OCI-LY7 (cell line): Measurements from ENCODE around the gene PRELID2. TPM values are rescaled to one million over a fixed set of nuclear protein-coding genes. Genes with fewer than 3 reads are reported as not detected.

Experiments used
- BruUV-seq: library from RNA; stranded (reverse); fragments of 400-500 nt; replicated peaks from 2 replicates; lab custom pipeline; 2021; lab: Mats Ljungman, UMichigan
- CTCF ChIA-PET: fragments of 300-600 bp; sonication (Branson Sonifier 250); formaldehyde crosslinking; loops from one replicate; lab custom pipeline; 2022; ENCODE audit warnings: antibody characterized with exemption; ENCODE audit not compliant: unreplicated experiment; lab: Charles Lee
- POLR2A ChIA-PET: fragments of 300-600 bp; sonication (Branson Sonifier 250); formaldehyde crosslinking; loops from one replicate; lab custom pipeline; 2022; ENCODE audit warnings: antibody characterized with exemption; lab: Charles Lee
- DNase-seq: peaks from one replicate; pipeline ENCODE4 v3.0.0-alpha.2; 2015; ENCODE audit warnings: low spot score
- H2AFZ ChIP-seq: fragments of 200-600 bp; sonication (generic), shearing (Covaris generic); 2 replicates; pipeline ENCODE4 v1.6.1; 2014; ENCODE audit warnings: mild to moderate bottlenecking, antibody characterized with exemption, low read length, moderate library complexity
- H3K27ac ChIP-seq: fragments of 200-600 bp; sonication (generic); 2 replicates; pipeline ENCODE4 v1.5.1; 2014; ENCODE audit warnings: mixed run types, low read depth, mild to moderate bottlenecking, moderate library complexity, low read length, inconsistent platforms; ENCODE audit not compliant: poor library complexity, severe bottlenecking
- H3K36me3 ChIP-seq: fragments of 200-600 bp; sonication (generic); 2 replicates; pipeline ENCODE4 v1.6.1; 2014; ENCODE audit warnings: mild to moderate bottlenecking, antibody characterized with exemption, low read length, moderate library complexity, mixed read lengths; ENCODE audit not compliant: insufficient read depth
- H3K4me1 ChIP-seq: fragments of 200-600 bp; sonication (generic); 2 replicates; pipeline ENCODE4 v1.5.1; 2014; ENCODE audit warnings: mild to moderate bottlenecking, low read length; ENCODE audit not compliant: insufficient read depth, poor library complexity, severe bottlenecking
- H3K4me2 ChIP-seq: fragments of 200-600 bp; sonication (generic); 2 replicates; pipeline ENCODE4 v1.6.1; 2014; ENCODE audit warnings: mild to moderate bottlenecking, low read length
- H3K4me3 ChIP-seq: fragments of 200-600 bp; sonication (generic); 2 replicates; pipeline ENCODE4 v1.5.1; 2014; ENCODE audit warnings: mild to moderate bottlenecking, low read depth, low read length; ENCODE audit not compliant: poor library complexity, severe bottlenecking
- H3K79me2 ChIP-seq: fragments of 200-600 bp; sonication (generic); 2 replicates; pipeline ENCODE4 v1.6.1; 2016; ENCODE audit warnings: low read depth, mild to moderate bottlenecking, low read length, moderate library complexity, mixed read lengths; ENCODE audit not compliant: insufficient read depth
- H3K9me2 ChIP-seq: fragments of 200-600 bp; sonication (generic); 2 replicates; pipeline ENCODE4 v1.6.1; 2016; ENCODE audit warnings: mild to moderate bottlenecking, low read length, mixed read lengths; ENCODE audit not compliant: insufficient read depth
- H3K9me3 ChIP-seq: fragments of 200-600 bp; sonication (generic); 2 replicates; pipeline ENCODE4 v1.6.1; 2014; ENCODE audit warnings: mild to moderate bottlenecking, mixed run types, low read length, mixed read lengths
- H4K20me1 ChIP-seq: fragments of 200-600 bp; sonication (generic); 2 replicates; pipeline ENCODE4 v1.6.1; 2014; ENCODE audit warnings: mild to moderate bottlenecking, antibody characterized with exemption, low read length, moderate library complexity, mixed read lengths; ENCODE audit not compliant: insufficient read depth
- EZH2phosphoT487 ChIP-seq: fragments of 200-600 bp; sonication (generic); IDR thresholded peaks from 2 replicates; pipeline ENCODE4 v1.6.1; 2018; ENCODE audit warnings: low read depth, borderline replicate concordance, mild to moderate bottlenecking, mixed run types, antibody characterized with exemption, low read length, moderate library complexity, mixed read lengths
- intact Hi-C: fragments of 100-400 bp; cut with micrococcal nuclease; formaldehyde crosslinking; loops from one replicate; pipeline ENCODE4 v1.10.0; 2022; ENCODE audit not compliant: unreplicated experiment
- total RNA-seq, 2 experiments: library from RNA; depleted of rRNA in 1 of 2; stranded (reverse); fragments of >200 nt in 1 of 2; shearing (Covaris generic) in 1 of 2; gene quantifications; 2 replicates each; pipeline ENCODE4 v1.2.3, GENCODE V29; 2014 to 2022
- TF ChIP-seq, protein P1 (sequence below): fragments of 200-600 bp; sonication (generic); conservative IDR thresholded peaks from 2 replicates; pipeline ENCODE4 v1.5.1; 2014; ENCODE audit warnings: mild to moderate bottlenecking, antibody characterized with exemption, low read length, moderate library complexity, mixed read lengths

The PRELID2 gene
- total RNA-seq, 2 experiments from 2014 or later, result 1.4 to 9.5 TPM

GRCh38 chr5:145872914-145873313 is 37.8 kb upstream of the PRELID2 start, which contains the start of gene GRXCR2:
TSS of gene GRXCR2 (minus strand) at chr5:145873014. CDS start at chr5:145872968, 46 bp downstream.
- CTCF ChIA-PET, result no interaction called here
- TF ChIP-seq, protein P1, sequence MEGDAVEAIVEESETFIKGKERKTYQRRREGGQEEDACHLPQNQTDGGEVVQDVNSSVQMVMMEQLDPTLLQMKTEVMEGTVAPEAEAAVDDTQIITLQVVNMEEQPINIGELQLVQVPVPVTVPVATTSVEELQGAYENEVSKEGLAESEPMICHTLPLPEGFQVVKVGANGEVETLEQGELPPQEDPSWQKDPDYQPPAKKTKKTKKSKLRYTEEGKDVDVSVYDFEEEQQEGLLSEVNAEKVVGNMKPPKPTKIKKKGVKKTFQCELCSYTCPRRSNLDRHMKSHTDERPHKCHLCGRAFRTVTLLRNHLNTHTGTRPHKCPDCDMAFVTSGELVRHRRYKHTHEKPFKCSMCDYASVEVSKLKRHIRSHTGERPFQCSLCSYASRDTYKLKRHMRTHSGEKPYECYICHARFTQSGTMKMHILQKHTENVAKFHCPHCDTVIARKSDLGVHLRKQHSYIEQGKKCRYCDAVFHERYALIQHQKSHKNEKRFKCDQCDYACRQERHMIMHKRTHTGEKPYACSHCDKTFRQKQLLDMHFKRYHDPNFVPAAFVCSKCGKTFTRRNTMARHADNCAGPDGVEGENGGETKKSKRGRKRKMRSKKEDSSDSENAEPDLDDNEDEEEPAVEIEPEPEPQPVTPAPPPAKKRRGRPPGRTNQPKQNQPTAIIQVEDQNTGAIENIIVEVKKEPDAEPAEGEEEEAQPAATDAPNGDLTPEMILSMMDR, result no peak
- TF ChIP-seq EZH2phosphoT487, result no peak
- Histone ChIP-seq H3K27ac (no peak within 1 kb of the TSS), H4K20me1 (no peaks in the 10 kb centered on the region), H3K4me2 (no peak within 1 kb of the TSS), H3K9me3 (no peaks in the 10 kb centered on the region), H3K36me3 (no peaks in the 10 kb centered on the region), H2AFZ (no peak within 1 kb of the TSS), H3K9me2 (no peaks in the 10 kb centered on the region), H3K4me1 (no peaks in the 10 kb centered on the region), H3K79me2 (no peaks in the 10 kb centered on the region), H3K4me3 (no peak within 1 kb of the TSS)
- intact Hi-C loops, result no loop called here
- DNase-seq, result no peak
- POLR2A ChIA-PET, result no interaction called here
- no TSS peak for BruUV-seq

DNA sequence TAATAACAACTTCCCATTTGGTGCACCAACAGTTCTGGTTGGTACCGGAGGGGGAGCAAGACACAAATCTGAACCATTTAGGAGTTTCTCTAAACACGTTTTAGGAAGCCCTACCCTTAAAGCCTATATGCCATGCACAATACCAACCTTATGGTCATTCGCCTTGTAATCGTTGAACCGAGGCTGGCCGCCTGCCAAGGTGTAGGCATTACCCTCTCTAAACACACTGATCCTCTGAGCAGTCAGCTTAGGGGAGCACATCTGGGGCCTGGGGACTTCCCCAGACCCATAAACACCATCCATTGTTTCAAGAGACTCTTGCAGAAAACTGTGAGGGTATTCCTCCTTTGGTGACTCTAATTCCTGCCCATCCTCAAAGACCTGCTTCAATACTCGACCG is 37.3 kb upstream of the PRELID2 start:
- no peak overlapping the region for H3K4me3 ChIP-seq
- ChIA-PET CTCF (no interaction called here), POLR2A (interaction anchor here (0.7 to 1.0 kb wide), 2 partner anchors 16 to 28 kb away, joined by 3 to 5 read pairs; no protein-coding TSS in a partner anchor)
- H2AFZ ChIP-seq, result no peak overlapping the region
- H3K79me2 ChIP-seq, result no peaks in the 10 kb centered on the region
- BruUV-seq, result no TSS peak
- H4K20me1 ChIP-seq, result no peaks in the 10 kb centered on the region
- no peaks in the 10 kb centered on the region for H3K4me1 ChIP-seq
- intact Hi-C loops, result no loop called here
- DNase-seq, result no peak
- H3K9me3 ChIP-seq, result no peaks in the 10 kb centered on the region
- H3K27ac ChIP-seq, result no peak overlapping the region
- H3K4me2 ChIP-seq, result no peak overlapping the region
- H3K36me3 ChIP-seq, result no peaks in the 10 kb centered on the region
- no peaks in the 10 kb centered on the region for H3K9me2 ChIP-seq
- no peak for TF ChIP-seq EZH2phosphoT487
- TF ChIP-seq, protein P1, result no peak

DNA sequence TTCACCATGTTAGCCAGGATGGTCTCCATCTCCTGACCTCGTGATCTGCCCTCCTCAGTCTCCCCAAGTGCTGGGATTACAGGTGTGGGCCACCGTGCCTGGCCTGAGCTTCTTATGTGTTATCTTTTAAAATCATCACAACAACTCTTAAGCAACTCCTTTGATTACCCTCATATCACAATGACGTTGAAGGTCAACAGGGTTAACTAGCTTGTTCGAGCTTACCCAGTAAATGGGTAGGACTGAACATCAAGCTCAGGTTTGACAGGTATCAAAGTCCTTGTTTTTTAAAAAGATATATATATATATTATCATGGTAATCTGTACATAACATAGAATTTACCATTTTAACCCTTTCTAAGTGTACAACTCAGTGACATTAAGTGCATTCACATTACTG is 34.6 kb upstream of the PRELID2 start:
- TF ChIP-seq EZH2phosphoT487, result no peak
- TF ChIP-seq, protein P1, result no peak
- Histone ChIP-seq H2AFZ (no peak overlapping the region), H4K20me1 (no peaks in the 10 kb centered on the region), H3K4me3 (no peak overlapping the region), H3K9me3 (no peaks in the 10 kb centered on the region), H3K4me2 (no peak overlapping the region), H3K27ac (no peak overlapping the region), H3K36me3 (no peaks in the 10 kb centered on the region), H3K9me2 (no peaks in the 10 kb centered on the region), H3K79me2 (no peaks in the 10 kb centered on the region), H3K4me1 (no peaks in the 10 kb centered on the region)
- BruUV-seq, result no TSS peak
- intact Hi-C loops, result no loop called here
- POLR2A ChIA-PET, result interaction anchor here (0.5 to 0.8 kb wide), 2 partner anchors 19 to 155 kb away, joined by 4 to 5 read pairs; no protein-coding TSS in a partner anchor
- DNase-seq, result no peak
- CTCF ChIA-PET, result no interaction called here
